HPDE6-E6E7 (cell line): Measurements from ENCODE around the gene GJC3.
A peak's percentile ranks its signal among the peaks of the same experiment; 100 is the strongest.
"Not testable (repeated sequence)": the region's sequence is repeated elsewhere in the genome, so short reads cannot be mapped to it uniquely, and the experiment has no call there.

Experiments
- DNase-seq: peaks from one replicate; pipeline ENCODE4 v3.0.0; 2011; ENCODE audit warnings: missing footprints; ENCODE audit errors: extremely low spot score

GJC3 gene

GRCh38 chr7:99930376-99930775 lies 956 bp upstream of the GJC3 start:
- no peak for DNase-seq

GRCh38 chr7:99929730-99930053 lies 272 bp upstream of the GJC3 start:
- DNase-seq = no peak

- DNase-seq = no peak
Observed at GRCh38 chr7:99928188-99928587, 1.2 kb downstream of the GJC3 start.

- DNase-seq = no peak
Observed at GRCh38 chr7:99927536-99927935, 1.9 kb downstream of the GJC3 start.

GRCh38 chr7:99926321-99926720 lies 3.1 kb downstream of the GJC3 start:
- DNase-seq = no peak

- DNase-seq = no peak
Observed at GRCh38 chr7:99923200-99923599, 6.2 kb downstream of the GJC3 start.

- no peak for DNase-seq
Observed at GRCh38 chr7:99920149-99920548, 9.3 kb downstream of the GJC3 start.

- no peak for DNase-seq
Observed at GRCh38 chr7:99919814-99920112, 9.7 kb downstream of the GJC3 start.

GRCh38 chr7:99918959-99919813 lies 10.2 kb downstream of the GJC3 start, which contains the start of gene TRIM4:
Gene TRIM4, minus strand, starts transcription at chr7:99919530. Its CDS starts 129 bp downstream, at chr7:99919401.
- peak; percentile 80 for DNase-seq

- DNase-seq = no peak
Observed at GRCh38 chr7:99910976-99911375, 18.4 kb downstream of the GJC3 start.

- DNase-seq = no peak
Observed at GRCh38 chr7:99901581-99901980, 27.8 kb downstream of the GJC3 start.

GRCh38 chr7:99899830-99900519 lies 29.4 kb downstream of the GJC3 start:
- DNase-seq = no peak

GRCh38 chr7:99898836-99899235 lies 30.6 kb downstream of the GJC3 start:
- DNase-seq = no peak

GRCh38 chr7:99898023-99898357 lies 31.4 kb downstream of the GJC3 start:
- no peak for DNase-seq

- no peak for DNase-seq
Observed at GRCh38 chr7:99897322-99898022, 31.9 kb downstream of the GJC3 start.

- no peak for DNase-seq
Observed at GRCh38 chr7:99894738-99895137, 34.7 kb downstream of the GJC3 start.

- no peak for DNase-seq
Observed at GRCh38 chr7:99893280-99893679, 36.1 kb downstream of the GJC3 start.

- DNase-seq = not testable (repeated sequence)
Observed at GRCh38 chr7:99890348-99890747, 39.1 kb downstream of the GJC3 start.

- DNase-seq = not testable (repeated sequence)
Observed at GRCh38 chr7:99888366-99888765, 41.1 kb downstream of the GJC3 start.

GRCh38 chr7:99881370-99881769 lies 48.0 kb downstream of the GJC3 start:
- DNase-seq = no peak

GRCh38 chr7:99876933-99877332 lies 52.5 kb downstream of the GJC3 start, which contains the start of gene OR2AE1:
Gene OR2AE1, minus strand, starts transcription at chr7:99877033. Its CDS starts 0 bp downstream, at chr7:99877033.
- DNase-seq = no peak

GRCh38 chr7:99876491-99876890 lies 52.9 kb downstream of the GJC3 start:
- no peak for DNase-seq
